ENCODE data around the gene RPP38.

The RPP38 gene

DNA sequence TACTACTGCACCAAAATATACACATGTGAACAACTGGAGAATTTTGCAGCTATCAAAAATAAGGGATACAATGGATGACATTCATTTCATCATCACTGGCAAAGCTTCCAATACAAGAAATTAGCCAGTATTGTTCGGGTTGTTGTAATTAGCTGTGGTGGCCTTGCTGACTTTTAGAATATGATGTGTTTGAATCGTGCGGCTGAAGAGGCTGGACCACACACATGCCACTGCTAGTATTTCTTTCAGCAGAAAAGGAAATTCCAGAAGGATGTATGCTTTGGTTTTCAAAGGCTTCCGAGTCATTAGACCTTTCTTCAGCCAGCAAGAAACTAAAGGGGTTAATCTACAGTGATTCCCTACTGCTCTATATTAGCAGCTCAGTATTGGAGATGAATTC, 16.6 kb downstream of the RPP38 start:
- DNase-seq, result no peak

DNA sequence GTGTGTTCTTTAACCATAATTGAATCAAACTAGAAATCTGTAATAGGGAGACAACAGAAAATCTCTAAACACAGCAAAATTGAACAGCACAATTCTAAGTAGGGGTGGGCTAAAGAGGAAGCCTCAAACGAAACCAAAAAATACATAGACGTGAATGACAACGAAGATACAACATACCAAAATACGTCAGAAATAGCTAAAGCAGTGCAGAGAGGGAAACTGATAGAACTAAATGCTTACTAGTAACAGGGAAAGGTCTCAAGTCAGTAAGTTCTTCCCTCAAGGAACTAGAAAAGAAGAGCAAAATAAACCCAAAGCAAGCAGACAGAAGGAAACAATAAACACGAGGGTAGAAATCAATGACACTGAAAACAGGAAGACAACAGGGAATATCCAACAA, 19.1 kb downstream of the RPP38 start:
- no peak for DNase-seq

DNA sequence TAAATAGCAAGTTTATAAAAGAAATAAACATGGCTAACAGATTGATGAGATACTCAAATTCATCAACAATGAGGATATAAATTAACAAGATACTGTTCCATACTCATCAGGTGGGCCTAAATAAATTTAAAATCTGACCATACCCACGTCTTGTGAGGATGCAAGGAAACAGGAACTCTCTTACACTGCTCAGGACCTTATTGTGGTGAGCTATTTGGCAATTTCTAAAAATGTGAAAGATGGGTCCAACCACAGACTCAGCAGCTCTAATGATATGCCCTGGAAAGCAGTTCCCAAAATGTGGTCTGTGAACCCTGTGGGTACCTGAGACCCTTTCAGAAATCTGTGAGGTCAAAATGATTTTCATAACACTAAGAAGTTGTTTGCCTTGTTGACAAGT, 21.5 kb downstream of the RPP38 start:
- no peak for DNase-seq

DNA sequence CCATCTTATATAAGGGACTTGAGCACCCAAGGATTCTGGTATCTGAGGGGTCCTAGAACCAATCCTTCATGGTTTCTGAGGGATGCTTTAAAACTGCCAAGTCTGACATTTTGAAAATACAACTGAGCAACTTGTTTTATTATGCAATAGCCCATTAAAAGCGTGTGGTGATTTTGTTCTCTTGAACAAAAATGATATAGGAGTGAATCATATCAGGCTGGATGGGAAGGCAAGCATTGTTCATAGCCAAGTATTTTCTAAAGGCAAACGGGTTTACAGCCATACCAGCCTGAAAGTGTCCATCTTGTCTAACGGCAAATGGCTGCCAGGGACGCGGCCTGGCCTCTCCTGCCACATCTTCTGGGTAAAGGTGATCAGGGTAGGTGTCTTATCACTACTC, 23.4 kb downstream of the RPP38 start:
- DNase-seq, result no peak

DNA sequence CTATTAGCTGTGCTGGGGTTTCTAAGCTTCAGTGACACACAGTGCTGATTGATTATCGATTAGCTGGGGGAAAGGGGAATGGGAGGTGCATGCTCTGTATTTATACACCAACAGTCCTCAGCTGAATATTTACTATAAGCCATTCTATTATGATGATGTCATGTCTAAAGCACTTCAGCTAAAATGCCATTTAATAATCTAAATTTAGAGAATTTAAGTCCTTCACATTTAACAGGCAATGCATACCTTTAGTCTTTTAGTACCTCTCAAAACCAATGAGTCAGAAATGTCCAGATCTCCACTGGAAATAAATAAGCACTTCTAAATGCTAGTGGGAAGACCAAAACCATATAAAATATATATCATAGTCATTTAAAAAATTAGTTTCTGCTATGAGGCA, 24.6 kb downstream of the RPP38 start:
- no peak for DNase-seq

DNA sequence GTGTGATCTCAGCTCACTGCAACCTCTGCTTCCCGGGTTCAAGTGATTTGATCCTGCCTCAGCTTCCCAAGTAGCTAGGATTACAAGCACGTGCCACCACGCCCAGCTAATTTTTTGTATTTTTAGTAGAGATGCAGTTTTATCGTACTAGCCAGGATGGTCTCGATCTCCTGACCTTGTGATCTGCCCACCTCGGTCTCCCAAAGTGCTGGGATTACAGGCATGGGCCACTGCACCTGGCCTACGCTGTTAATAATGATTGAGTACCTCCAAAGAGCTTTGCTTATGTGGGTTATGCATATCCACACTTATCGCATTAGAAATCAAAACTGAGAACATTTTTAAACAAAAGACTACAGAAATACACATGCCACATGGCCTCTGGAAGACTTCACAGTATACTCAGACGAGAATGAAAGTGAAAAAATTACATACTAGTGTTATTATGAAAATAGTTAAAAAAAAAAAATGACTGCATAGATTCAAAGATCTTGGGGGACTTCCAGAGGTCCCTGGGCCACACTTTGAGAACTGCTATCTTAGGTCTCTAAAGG, 25.4 kb downstream of the RPP38 start:
- no peak for DNase-seq

DNA sequence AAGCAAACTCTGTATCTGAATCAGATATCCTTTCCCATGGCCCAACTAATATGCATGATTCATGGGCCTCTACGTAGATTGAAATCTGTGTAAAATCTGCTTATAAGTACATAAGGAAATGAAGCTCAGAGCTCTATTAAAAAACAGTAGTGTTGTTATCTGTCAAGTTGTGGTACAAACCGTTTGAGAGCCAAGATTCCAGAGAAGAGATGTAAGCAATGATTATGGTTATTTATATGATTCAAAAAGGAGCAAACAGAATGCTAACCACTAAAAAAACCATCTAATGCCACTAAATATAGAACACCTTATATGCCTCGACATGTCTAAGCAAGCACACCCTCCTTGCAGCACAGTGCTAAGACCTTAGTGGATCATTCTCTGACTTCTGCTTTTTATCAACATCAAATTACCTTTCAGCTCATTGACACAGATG, 26.6 kb downstream of the RPP38 start:
- DNase-seq, result no peak

DNA sequence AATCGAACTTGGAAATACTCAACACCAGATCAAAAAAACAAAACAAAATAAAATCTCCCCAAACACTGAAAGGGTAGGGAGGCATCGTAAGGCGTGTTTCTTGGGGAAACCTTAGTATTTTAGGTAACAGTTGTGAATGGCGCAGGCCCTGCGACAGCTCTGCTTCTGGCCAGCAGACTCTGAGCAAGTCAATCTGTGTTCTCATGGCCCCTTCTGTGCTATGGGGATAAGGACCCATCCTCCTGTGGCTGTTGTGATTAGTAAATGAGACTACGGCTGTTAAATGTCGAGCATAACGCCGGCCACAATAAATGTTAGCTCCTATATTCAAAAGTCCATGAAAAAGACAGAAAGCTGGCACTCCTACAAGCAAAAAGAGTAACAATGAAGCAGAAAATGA, 27.0 kb downstream of the RPP38 start:
- no peak for DNase-seq

DNA sequence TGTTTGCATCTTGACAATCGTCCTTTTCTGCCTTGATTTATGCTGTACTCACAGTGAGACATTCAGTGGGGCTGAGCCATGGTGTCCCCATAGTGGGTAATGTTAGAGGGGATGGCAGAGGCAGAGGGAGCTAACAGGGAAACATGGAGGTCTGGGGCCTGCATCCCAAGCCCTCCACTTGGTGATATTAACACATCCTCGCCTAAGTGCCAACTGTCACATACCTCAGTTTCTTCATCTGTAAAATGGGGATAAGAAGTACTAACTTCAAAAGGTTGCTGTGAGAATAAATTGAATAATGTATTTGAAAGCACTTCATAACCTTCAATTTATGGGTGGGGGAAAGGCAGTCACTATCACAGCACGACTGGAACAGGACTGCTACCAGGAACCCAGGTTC, 27.8 kb downstream of the RPP38 start:
- no peak for DNase-seq

DNA sequence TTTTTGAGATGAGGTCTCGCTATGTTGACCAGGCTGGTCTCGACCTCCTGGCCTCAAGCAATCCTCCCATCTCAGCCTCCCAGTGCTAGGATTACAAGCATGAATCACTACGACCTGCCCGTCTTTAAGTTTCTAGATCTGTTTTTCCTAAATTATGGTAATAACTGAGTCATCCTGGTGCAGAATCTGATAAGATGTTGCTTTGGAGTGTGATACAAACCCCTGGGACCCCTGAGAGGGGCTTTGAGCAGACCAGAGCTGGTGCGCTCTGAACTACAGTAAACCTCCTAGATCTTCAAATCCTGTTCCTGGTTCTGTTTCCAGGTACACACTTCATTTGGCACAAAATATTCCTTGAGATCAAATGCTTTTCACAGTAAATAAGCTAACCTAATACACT, 34.2 kb downstream of the RPP38 start:
- DNase-seq, result no peak

DNA sequence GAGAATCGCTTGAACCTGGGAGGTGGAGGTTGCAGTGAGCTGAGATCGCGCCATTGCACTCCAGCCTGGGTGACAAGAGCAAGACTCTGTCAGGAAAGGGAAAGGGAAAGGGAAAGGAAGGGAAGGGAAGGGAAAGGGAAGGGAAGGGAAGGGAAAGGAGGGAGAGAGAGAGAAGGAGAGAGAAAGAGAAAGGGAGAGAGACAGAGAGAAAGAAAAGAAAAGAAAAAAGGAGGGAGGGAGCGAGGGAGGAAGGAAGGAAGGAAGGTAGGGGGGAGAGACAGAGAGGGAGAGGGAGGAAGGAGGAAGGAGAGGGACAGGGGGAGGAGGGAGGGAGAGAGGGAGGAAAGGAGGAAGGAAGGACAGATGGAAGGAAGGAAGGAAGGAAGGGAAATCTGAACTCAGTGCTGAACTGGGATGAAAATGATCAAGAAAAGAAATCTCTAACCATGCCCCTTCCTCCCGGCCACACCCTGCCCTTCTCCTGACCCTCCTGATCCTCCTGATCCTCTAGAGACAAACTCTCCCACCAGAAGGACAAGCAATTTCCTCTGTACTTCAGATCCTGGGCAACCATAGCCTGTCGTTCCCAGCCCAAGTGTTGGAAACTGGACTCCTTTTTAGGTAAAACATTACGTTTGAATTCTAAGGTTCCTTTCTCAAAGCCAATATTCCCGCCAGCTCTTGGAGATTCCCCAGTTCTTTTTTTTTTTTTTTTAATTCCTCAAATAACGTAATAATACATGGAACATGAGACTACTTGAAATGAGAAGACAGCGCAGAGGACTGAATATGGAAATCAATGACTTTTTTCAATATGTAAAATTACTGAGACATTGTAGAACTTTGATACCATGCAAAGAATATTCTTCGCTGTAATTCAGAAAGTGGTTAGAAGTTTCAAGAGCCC, 39.2 kb downstream of the RPP38 start:
- DNase-seq, result no peak

DNA sequence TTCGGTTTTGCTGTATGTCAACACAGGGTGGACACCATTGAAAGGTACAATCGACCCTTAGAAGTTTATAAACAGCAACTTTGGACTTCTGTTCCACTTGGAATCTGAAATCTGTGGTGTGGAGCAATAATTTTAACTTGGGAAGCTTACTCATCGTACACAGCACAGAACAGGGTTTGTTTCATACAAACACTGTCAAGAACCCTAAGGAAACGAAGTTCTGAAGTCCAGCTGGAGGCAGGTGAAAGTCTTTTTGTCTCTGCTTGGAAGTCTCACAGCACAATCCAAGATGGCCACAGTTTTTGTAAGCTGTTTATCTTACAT, 39.8 kb downstream of the RPP38 start:
- no peak for DNase-seq

DNA sequence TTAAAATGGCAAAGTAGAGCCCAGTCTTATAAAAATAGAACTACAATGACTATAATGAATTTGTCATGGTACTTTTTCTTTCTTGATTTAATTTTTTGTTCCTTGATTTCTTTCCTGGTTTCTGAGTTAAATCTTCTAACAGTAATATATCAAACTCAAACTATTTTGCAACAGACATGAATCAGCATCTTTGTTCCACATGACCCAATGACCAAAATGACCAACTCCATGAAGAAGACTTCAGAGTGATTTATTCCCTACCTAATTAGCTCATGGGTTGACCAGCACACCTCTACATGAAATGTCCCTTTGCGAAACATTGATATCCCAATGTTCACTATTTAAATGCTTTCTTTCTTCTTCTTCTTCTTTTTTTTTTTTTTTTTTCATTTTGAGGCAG, 40.5 kb downstream of the RPP38 start:
- no peak for DNase-seq

DNA sequence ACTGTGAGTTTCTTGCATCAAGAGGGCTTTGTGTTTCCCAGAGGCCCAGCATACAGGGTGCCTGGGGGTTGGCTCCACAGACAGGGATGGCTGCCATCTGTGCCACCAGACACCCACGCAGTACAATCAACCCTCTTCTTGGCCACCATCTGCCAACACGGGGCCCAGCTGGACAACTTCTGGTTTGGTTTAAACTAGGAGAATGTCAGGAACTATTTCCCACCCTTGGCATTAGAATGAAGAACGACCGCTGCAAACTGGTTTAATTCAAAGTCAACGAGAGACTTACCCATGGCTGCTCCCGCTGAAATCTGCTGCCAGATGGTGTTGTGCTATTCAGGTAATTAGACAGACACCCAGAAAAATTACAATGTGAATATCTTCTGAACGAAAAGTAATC, 43.5 kb downstream of the RPP38 start:
- DNase-seq, result no peak

DNA sequence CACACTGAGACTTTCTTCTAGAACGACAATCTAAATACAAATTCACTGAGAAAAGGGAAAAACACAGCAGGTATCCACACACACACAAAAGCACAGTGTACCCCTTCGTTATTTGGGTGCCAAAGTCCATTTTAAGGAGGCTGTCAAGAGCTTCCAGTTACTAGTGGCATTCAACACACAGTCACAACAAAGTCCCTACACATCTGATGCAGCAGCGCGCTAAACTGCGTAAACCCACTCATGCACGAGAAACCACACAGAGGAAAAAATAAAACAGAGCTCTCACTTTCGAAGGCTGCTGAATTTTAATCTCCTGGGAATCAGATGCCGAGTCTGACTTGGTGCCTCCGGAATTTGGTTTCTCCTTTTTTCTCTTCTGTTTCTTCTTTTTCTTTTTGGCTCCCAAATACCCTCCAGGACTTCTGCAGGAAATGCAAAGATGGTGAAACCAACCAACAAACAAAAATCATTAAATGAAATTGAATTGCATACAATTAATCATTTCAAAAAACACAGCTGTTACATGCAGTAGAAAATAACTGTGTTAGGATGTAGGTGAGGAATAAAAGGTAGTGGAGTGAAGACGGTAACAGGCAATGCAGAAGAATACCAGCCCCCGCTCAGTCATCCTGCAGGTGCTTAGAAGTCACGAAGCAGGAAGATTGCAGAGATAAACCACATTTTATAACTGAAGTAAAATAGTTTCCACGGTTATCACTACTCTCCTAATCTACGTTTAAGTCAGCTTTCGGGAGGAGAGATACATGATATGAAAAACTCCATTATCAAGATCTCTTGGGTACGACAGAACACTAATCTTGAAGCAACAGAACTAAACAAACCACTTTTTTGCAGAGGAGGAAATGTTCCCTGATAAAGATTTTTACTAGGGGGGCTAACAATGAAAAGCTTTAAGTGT, 44.2 kb downstream of the RPP38 start:
- no peak for DNase-seq

DNA sequence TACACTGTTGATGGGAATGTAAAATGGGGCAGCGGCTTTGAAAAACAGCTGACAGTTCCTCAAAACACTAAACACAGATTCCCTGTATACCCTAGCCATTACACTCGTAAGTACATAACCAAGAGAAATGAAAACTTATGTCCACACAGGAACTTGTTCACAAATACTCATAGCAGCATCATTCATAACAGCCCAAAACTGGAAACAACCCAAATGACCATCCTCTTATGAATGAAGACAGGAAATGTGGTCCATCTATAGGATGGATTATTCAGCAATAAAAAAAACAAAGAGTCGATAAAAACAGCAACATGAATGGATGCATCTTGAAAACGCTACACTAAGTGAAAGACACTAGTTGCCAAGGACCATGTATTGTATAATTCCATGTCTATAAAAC, 47.6 kb downstream of the RPP38 start:
- no peak for DNase-seq

DNA sequence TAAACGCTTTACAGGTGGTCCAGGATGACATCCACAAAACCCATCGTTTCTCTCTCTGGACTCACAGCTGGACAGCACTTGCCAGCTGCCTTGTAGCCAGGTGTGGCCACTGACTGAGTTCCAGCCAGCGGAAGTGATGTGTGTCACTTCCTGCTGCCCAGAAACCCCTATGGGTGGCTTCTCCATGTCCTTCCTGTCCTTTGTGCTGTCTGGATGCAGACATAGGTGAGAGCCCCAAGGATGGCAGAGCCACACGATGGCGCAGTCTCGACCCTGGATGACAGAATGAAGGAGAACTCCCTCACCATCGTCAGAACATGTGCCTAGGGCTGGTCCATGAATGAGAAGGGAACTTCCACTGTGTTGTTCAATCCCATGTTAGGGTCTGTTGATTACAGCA, 49.2 kb downstream of the RPP38 start:
- no peak for DNase-seq

DNA sequence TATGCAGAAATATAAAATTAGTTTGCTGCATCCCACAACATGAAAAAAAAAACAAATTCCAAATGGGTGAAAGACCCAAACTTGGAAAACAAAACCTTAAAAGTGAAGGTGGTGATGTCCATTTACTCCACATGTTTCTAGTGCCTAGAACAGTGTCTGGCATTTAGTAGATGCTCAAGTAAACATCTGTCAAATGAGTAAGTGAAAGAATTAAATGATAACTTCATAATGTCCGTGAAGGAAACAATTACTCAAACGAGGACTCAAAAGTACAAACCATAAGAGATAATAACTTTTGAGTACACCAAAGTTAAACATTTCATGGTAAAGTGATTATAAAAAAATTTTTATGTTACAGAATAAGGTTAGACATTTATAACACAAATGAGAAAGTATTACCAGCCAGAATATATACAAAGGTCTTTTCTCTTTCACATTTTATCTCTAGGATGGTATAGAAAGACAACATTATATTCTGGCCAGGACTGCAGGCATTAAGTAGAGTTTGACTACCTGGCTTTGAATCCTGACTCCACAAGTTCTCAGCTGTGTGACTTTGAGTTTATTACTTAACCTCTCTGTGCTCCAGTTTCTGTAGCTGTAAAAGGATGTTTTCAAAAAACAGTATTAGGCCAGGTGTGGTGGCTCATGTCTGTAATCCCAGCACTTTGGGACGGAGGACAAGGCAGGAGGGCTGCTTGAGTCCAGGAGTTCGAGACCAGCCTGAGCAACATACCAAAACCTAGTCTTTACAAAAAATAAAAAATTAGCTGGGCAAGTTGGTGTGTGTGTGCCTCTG, 50.6 kb downstream of the RPP38 start:
- no peak for DNase-seq

DNA sequence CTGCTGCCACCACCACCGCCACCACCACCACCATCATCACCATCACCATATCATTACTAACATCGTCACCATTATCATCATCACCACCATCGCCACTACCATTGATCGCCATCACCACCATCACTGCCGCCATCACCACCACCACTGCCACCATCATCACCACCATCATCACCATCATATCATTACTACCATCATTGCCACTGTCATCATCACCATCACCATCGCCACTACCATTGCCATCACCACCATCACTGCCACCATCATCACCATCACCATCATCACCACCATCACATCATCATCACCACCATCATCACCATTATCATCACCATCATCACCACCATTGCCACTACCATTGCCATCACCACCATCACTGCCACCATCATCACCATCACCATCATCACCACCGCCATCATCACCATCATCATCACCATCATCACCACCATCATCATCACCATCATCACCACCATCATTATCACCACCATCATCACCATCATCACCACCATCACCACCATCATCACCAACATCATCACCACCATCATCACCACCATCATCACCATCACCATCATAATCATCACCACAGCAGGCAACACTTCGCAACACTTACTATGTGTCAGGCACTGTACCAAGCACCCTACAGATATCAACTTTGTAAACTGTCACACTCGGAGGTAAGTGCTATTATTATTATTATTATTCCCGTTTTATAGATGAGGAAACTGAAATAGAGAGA, 52.1 kb downstream of the RPP38 start:
- no peak for DNase-seq

DNA sequence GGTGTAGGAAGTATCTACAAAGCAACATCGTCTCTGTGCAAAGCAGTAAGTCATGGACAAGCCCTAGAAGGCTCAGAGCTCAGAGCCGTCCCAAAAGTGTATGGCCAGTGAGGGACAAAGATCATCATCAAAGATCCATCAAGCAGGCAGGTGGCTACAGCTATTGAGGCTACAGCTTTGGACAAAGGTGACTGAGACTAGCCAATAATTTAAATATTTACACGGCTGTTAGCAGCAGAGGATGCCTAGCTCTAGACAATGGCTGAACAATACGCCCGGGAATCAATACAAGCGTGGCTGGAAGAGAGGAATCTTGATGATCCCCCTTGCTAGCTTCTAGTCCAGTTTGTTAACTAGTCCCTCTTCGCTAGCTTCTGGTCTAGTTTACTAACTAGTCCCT, 53.4 kb downstream of the RPP38 start:
- DNase-seq, result no peak

DNA sequence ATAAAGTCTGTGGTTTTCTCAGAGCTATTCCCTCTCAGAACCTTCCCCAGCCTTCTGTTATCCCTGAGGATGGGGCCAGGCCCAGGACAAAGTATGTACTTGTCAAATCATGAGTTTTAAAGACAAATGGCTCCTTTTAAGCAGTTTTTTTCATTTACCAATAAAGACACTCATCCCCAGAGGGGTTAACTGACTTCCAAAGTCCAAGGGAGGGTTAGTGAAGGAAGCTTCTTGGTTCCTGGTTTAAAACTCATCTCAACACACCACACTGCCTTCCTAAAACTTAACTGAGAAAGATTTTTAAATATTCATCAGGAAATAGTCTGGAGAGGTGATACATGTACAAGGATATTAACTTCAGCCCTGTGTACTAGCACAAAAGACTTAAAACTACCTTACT, 55.4 kb downstream of the RPP38 start:
- no peak for DNase-seq

All from activated CD4-positive, alpha-beta T cell treated with anti-CD3 and anti-CD28 coated beads for 1 hour (primary cell).